SU-DHL-6 (cell line): ENCODE data around the gene WDR4.

ENCODE experiments used
- CTCF ChIP-seq: fragments of 200-600 bp; sonication (generic); IDR thresholded peaks from one replicate; pipeline ENCODE4 v1.5.1; 2017; ENCODE audit warnings: antibody characterized with exemption, mild to moderate bottlenecking, low read length, moderate library complexity; ENCODE audit not compliant: insufficient read depth, poor library complexity, severe bottlenecking
- EZH2phosphoT487 ChIP-seq: fragments of 200-600 bp; sonication (generic), shearing (Covaris generic); conservative IDR thresholded peaks from 2 replicates; pipeline ENCODE4 v1.6.1; 2018; ENCODE audit warnings: mild to moderate bottlenecking, antibody characterized with exemption, low read length, moderate library complexity, mixed read lengths

DNA sequence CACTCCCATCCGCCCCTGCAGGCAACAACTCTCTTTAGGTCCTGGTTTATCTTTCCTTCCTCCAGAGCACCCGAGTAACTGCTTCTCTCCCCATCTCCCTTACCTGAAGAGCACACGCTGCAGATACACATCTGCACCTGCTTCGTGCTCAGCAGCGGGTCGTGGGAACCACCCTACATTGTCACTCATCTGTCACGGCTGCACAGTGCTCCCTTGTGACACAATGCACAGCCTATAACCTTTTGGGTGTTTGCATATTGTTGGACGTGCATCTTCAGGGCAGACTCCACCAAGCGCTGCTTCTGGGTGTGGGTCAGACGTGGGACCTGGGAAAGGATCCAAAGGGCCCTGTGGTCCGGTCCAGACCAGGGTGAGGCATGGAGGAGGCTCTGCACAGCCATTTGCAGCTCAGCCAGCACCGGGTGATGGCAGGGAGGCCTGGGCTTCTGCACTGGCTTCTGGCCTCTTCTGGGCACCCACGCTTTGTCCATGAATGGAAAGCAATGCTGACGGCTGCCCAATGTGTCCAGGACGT is 42.5 kb downstream of the WDR4 start:
- no peak for TF ChIP-seq CTCF
- TF ChIP-seq EZH2phosphoT487, result no peak
